Myocyte (in vitro differentiated cells): ENCODE results near the gene SLC16A8. TPM values are rescaled to one million over a fixed set of nuclear protein-coding genes. Genes with fewer than 3 reads are reported as not detected.

Source experiments
- DNase-seq: peaks from one replicate; pipeline ENCODE4 v3.0.0-alpha.2; 2012; ENCODE audit warnings: low read depth
- total RNA-seq: library from RNA; depleted of rRNA; stranded (reverse); fragments of >200 nt; gene quantifications from 2 replicates; pipeline ENCODE4 v1.2.3, GENCODE V29; 2014

Gene SLC16A8
- total RNA-seq, 1 donor from 2014 or later: 0.56 TPM

GRCh38 chr22:38031491-38031890 is 52.5 kb downstream of the SLC16A8 start:
- no peak for DNase-seq

- DNase-seq: no peak
These were observed 53.5 kb downstream of the SLC16A8 start for GRCh38 chr22:38030311-38031133.

- no peak for DNase-seq
These were observed 54.1 kb downstream of the SLC16A8 start for GRCh38 chr22:38029901-38030300.

GRCh38 chr22:38029370-38029769 is 54.6 kb downstream of the SLC16A8 start:
- no peak for DNase-seq

GRCh38 chr22:38028344-38029130 is 55.4 kb downstream of the SLC16A8 start:
- no peak for DNase-seq

Other genes starting within 250 kb of the SLC16A8 start
- 40.8 and 45.9 TPM in 2 replicates for gene ANKRD54, start 239.8 kb downstream of the SLC16A8 start, total RNA-seq
- gene EIF3L, start 234.8 kb downstream of the SLC16A8 start, total RNA-seq: 415 and 450 TPM in 2 replicates
- gene MICALL1, start 177.9 kb downstream of the SLC16A8 start, total RNA-seq: 51.6 and 69.1 TPM in 2 replicates
- gene C22orf23, start 130.6 kb downstream of the SLC16A8 start, total RNA-seq: 0.53 and 0.62 TPM in 2 replicates
- 40.9 and 43.5 TPM in 2 replicates for gene POLR2F, start 130.5 kb downstream of the SLC16A8 start, total RNA-seq
- gene SOX10, start 99.6 kb downstream of the SLC16A8 start, total RNA-seq: not detected in 2 replicates
- 6.3 and 8.7 TPM in 2 replicates for gene PICK1, start 26.8 kb downstream of the SLC16A8 start, total RNA-seq
- gene BAIAP2L2, start 26.5 kb upstream of the SLC16A8 start, total RNA-seq: 0.10 and 0.45 TPM in 2 replicates
- 15.6 and 18.9 TPM in 2 replicates for gene PLA2G6, start 97.6 kb upstream of the SLC16A8 start, total RNA-seq
- 4.1 and 8.7 TPM in 2 replicates for gene MAFF, start 117.8 kb upstream of the SLC16A8 start, total RNA-seq
- gene TMEM184B, start 188.8 kb upstream of the SLC16A8 start, total RNA-seq: 53.4 and 78.0 TPM in 2 replicates
- 98.5 and 111 TPM in 2 replicates for gene CSNK1E, start 233.2 kb upstream of the SLC16A8 start, total RNA-seq